Measurements from ENCODE around the gene MAP1LC3B2.

The MAP1LC3B2 gene

DNA sequence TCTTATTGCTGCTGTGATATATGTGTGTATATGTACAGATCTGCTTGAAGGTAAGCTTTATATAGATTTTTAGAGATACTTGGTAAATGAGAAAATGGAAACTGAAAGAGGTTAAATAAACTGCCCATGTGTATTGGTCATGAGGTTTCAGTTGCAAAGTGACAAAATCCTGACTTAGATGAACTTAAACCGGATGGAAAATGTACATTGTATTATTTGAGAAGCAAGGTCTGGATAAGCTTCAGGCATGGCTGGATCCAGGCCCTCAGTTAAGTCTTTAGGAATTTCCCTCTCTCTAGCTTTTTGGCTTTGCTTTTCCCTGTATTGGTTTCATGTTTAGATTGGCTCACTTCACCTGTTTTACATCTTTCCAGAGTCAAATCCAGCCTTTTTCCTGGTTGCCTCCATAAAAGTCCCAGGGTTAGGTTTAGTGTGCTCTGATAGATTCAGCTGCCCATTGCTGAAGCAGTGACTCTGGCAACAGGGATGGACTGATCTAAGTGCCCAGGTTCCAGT, 21.0 kb upstream of the MAP1LC3B2 start:
- DNase-seq = no peak

DNA sequence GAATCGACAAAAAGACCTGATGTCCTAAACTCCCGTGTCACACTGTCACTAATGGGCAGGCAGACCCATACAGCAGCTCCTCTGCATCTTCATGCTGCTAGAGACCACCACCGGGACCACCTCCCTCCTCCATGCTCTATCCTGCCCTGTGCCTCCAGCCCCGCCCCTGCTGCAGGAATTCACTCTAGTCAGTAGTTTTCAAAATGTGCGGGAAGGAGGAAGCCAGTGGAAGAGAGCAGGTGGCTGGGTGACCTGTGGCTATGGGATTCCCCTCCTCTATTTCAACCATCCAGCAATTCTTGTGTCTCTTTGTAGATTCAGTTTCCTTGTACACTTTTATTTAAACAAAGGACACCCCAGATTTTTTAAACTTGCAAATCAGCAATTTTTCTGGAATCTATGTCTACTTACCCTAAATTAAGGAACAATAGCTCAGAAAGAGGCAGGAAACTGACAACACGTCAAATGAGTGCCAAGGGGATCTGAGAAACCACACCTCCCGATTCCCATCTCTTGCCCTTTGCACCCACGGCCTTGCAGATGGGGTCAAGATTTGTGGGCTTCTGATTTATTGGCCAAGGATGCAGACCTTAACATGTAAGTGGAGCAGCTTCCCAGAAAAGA, 20.4 kb upstream of the MAP1LC3B2 start:
- DNase-seq = no peak

GRCh38 chr12:116539361-116539771, 19.8 kb upstream of the MAP1LC3B2 start:
- no peak for DNase-seq

DNA sequence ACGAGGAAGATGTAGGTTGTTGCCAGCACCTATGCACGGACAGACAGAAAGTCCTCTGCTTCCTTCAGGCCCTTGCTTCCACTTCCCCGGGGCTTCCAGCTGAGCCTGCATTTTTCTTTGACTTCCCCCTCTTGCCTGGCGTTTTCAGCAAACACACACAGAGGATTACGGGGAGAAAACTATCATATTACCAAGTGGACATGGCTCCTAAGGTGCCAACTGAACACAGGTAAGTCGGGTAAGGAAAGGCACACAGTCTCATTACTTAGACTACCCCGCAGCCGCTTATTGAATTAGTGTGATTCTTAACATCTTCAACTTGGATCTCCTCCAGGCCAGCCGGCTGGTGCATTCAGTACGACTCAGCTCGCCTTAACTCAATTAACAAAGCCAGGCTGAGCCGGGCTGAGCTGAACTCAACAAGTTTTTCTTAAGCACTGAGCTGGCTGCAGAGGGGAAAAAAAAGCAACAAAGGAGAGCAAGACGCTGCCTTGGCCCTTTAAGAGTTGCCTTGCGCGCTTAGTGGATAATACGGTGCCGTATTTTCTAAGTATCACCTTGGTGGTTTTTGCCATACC, 19.2 kb upstream of the MAP1LC3B2 start:
- peak; percentile 2 for DNase-seq

GRCh38 chr12:116540622-116541152, 18.5 kb upstream of the MAP1LC3B2 start:
- DNase-seq = no peak

GRCh38 chr12:116541547-116542344, 17.4 kb upstream of the MAP1LC3B2 start:
- DNase-seq = no peak

- DNase-seq = no peak
Measured at GRCh38 chr12:116542345-116542956, 16.7 kb upstream of the MAP1LC3B2 start.

GRCh38 chr12:116544656-116545055, 14.5 kb upstream of the MAP1LC3B2 start:
- no peak for DNase-seq

DNA sequence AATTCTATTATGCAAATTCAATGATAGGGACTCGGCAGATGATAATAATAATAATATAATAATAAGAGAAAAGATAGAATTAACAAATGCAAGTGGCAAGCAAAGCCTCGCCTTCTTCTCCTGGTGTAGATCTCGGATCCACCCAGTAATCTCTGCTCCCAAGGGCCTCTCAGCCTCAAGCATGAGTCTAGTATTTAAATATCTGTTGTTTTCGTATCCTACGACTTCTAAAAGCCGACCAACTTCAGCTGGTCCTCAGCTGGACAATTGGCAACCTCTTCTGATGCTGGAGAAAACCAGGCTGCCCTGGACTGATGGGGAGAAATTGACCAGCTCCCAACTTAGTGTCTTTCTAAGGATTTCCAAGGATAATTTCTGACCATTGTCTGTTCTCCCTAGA, 14.0 kb upstream of the MAP1LC3B2 start:
- no peak for DNase-seq

- DNase-seq = no peak
Measured at GRCh38 chr12:116545936-116546335, 13.2 kb upstream of the MAP1LC3B2 start.

DNA sequence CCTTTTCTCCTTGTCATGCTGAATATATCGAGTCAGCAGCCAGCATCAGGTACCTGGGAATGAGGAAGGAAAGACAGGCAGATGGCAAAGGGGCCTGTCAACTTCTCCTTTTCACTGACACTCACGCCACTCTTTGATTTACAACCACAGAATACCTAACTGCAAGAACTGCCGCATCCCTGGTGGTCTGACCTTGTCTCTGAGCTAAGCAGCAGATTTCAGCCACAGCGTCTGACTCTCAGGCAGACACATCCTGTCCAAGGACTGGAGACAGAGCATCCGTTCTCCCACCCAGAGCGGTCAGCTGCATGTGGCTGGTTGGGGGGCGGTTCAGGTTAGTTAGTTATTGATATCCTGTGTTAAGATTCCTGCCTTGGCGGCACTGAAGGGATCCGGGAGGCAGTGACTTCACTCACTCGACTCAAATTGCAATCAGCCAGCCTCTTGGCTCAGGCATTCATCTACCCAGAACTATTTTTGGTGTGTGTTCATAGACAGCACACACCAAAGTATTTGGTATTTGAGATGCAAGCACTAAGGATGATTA, 11.2 kb upstream of the MAP1LC3B2 start:
- no peak for DNase-seq

DNA sequence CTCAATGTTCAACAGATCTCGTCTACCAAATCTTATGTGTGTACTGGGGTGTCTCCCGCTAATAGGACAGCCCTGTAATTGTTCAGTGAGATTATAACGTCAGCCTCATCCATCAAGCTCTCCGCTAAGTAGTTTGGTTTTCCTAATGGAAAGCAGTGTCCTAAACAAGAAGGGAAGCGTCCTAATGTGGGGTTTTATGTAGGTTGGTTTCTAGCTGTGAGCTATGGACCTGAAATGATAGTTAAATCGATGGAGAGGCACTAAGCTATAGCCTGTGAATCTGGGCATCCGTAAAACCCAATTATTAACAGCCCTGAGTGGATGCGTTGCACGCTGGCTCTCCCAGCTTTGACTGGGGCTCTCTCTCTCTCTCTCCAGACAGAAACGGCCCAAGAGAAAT, 9.2 kb upstream of the MAP1LC3B2 start:
- DNase-seq = no peak

DNA sequence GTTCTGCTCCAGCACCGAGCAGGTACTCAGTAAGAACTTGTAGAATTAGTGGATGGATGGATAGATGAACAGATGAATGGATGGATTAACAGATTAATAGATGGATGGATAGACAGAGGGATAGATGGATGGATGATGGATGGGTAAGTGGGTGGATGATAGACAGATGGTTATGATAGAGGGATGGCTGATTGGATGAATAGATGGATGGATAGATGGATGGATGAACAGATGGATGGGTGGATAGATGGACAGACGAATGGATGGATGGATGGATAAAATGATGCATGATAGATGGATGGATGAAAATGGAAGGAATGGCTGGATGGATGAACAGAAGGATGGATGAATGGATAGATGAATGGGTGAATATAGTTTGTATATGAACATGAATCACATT, 8.0 kb upstream of the MAP1LC3B2 start:
- DNase-seq = no peak

- DNase-seq = no peak
Measured at GRCh38 chr12:116551619-116551951, 7.6 kb upstream of the MAP1LC3B2 start.

DNA sequence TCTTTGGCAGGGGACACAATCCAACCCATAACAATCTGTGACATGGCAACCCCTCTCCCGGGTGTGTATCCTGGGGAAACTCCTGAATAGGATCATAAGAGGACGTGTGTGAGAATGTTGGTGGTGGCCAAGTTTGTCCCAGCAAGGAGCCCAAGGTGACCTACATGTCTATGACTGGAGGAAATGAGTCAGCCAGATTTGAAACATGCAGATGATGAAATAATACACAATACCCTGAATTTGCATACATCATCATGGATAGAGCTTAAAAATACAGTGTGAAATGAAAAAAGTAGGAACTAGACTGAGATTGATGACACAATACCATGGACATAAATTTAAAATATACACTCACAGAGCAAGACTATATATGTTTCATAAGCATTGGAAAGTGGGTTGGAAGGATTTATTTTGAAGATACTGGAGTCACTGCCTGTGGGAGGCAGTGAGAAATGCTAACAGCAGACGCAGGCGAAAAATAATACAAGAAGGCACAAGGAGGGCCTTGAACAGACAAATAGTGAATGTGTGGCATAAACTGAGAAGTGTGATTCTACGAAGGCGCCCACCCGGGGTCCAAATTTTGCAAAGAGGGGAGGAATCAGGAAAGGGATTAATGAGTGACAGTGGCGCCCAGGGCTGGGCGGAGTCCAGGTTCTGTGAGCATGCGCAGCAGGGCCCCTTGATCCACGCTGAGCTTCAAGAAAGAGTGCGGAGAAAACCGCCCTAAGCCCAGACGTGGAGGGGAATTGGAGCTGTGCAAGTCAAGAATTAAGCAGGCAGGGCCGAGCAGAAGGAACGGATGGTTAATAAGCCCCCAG, 7.0 kb upstream of the MAP1LC3B2 start:
- no peak for DNase-seq

DNA sequence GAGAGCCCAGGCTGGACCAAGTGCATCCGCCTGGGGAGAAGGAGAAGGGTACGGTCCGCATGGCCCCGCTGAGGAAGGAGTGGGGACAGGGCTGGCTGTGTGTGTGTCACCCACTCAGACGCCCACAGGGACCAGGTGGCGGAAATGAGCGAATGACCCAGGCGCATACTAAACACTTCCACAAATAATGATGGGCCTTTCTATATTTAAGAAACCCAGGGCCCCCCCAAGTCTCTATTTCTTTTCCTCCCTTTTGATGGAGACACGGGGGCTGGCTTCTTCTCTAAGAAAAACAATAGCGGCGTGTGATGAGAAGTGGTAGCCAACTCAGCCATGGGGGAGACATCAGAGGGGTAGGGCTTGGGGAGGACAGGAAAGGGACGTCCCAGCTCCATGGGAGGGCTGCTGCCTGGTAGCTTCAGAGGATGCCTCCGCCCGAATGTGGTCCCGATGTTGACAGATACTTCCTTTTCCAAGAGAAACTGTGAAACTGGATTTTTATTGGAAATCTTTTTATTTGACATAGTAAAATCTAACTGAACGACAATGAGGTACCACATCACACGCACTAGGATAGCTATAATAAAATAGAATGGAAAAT, 6.3 kb upstream of the MAP1LC3B2 start:
- no peak for DNase-seq

DNA sequence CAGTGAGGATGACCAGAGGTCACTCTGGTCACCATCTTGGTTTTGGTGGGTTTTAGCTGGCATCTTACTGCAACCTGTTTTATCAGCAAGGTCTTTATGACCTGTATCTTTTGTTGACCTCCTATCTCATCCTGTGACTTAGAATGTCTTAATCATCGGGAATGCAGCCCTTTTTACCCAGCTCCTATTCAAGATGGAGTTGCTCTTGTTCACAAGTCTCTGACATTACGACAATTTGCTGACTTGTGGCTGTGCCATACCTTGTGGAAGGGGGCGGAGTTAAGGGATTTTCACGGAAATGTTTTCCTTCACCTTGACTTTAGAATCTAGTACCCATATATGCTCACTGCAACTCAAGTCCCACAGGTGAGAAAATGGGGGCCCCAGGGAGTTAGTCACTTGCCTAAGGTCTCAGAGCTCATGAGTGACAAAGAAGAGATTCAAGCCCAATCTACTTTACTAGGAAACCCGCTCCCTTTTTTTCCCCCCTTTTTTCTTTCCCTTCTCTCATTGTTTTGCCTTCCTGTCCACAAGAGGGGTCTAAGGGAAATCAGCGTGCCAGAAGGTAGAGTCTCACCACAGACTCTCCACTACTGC, 2.7 kb upstream of the MAP1LC3B2 start:
- DNase-seq = no peak

GRCh38 chr12:116556964-116557698, 2.0 kb upstream of the MAP1LC3B2 start:
- DNase-seq = no peak

GRCh38 chr12:116558280-116559161, 660 bp upstream of the MAP1LC3B2 start:
- DNase-seq = no peak

Data from DMS 273 treated with DMSO at 0.1 percent for 48 hours (cell line).